Activated T-cell treated with anti-CD3 and anti-CD28 coated beads, Interleukin-2, amount 50 U/mL, for 4 hours (primary cell): Measurements from ENCODE around the gene EEF1A2. TPM values are rescaled to one million over a fixed set of nuclear protein-coding genes. Genes with fewer than 3 reads are reported as not detected.

Source experiments
- ATAC-seq, 2 donors: fragments of 200-7000 bp; cut with Tn5 transposase; one replicate each; pipeline ENCODE4 v1.10.0; 2021
- DNase-seq: peaks from one replicate; pipeline ENCODE4 v3.0.0-alpha.2; 2020
- H3K27me3 Mint-ChIP-seq: one replicate; pipeline ENCODE4 v1.8.0; 2021; ENCODE audit warnings: low read depth, mixed read lengths
- H3K36me3 Mint-ChIP-seq: one replicate; pipeline ENCODE4 v1.8.0; 2022; ENCODE audit warnings: mixed read lengths; ENCODE audit not compliant: insufficient read depth
- H3K4me1 Mint-ChIP-seq: one replicate; pipeline ENCODE4 v1.8.0; 2021; ENCODE audit warnings: low read depth, mixed read lengths
- H3K4me3 Mint-ChIP-seq: one replicate; pipeline ENCODE4 v1.8.0; 2021; ENCODE audit warnings: mild to moderate bottlenecking, moderate library complexity, mixed read lengths
- H3K9me3 Mint-ChIP-seq: one replicate; pipeline ENCODE4 v1.8.0; 2021; ENCODE audit warnings: mixed read lengths
- total RNA-seq, 3 donors: library from RNA; stranded (reverse); gene quantifications; one replicate each; pipeline ENCODE4 v1.2.1, GENCODE V29; 2021

The EEF1A2 gene
- total RNA-seq: under 1 TPM; 0.63 to 0.96 (median 0.74) TPM

GRCh38 chr20:63498960-63499337, at the start of gene EEF1A2:
EEF1A2 (minus strand) TSS chr20:63499083; CDS start chr20:63497763, 1,320 bp downstream.
- Mint-ChIP-seq H3K36me3 (no peaks in the 10 kb centered on the region), H3K4me3 (no peak within 1 kb of the TSS), H3K4me1 (peaks cover 4% of the 10 kb centered on the region), H3K9me3 (peaks cover under 1% of the 10 kb centered on the region), H3K27me3 (peaks cover 19% of the 10 kb centered on the region)
- peak; percentile 64 to 69 for ATAC-seq
- peak; percentile 43 for DNase-seq

- Mint-ChIP-seq H3K27me3 (peaks cover 12% of the 10 kb centered on the region), H3K4me1 (peaks cover 16% of the 10 kb centered on the region), H3K9me3 (no peaks in the 10 kb centered on the region), H3K4me3 (no peak overlapping the region), H3K36me3 (no peaks in the 10 kb centered on the region)
- DNase-seq (no peak), ATAC-seq (no peak)
Measured at GRCh38 chr20:63548542-63548941, 49.7 kb upstream of the EEF1A2 start.

GRCh38 chr20:63547725-63548480, 49.0 kb upstream of the EEF1A2 start, which contains the start of gene SRMS:
SRMS (minus strand) TSS chr20:63547749; CDS start chr20:63547463, 286 bp downstream.
- Mint-ChIP-seq H3K36me3 (no peaks in the 10 kb centered on the region), H3K9me3 (no peaks in the 10 kb centered on the region), H3K27me3 (peaks cover 12% of the 10 kb centered on the region), H3K4me3 (no peak within 1 kb of the TSS), H3K4me1 (peaks cover 14% of the 10 kb centered on the region)
- DNase-seq: no peak
- ATAC-seq: peak in 1 of 2 donors; percentile 15

- Mint-ChIP-seq H3K4me3 (no peak overlapping the region), H3K4me1 (peaks cover 6% of the 10 kb centered on the region), H3K27me3 (peaks cover 12% of the 10 kb centered on the region), H3K9me3 (no peaks in the 10 kb centered on the region), H3K36me3 (no peaks in the 10 kb centered on the region)
- DNase-seq: no peak
- no peak for ATAC-seq
Measured at GRCh38 chr20:63546956-63547724, 48.3 kb upstream of the EEF1A2 start.

- no peaks in the 10 kb centered on the region for H3K36me3 Mint-ChIP-seq
- H3K4me1 Mint-ChIP-seq: peaks cover 4% of the 10 kb centered on the region
- no peaks in the 10 kb centered on the region for H3K9me3 Mint-ChIP-seq
- H3K4me3 Mint-ChIP-seq: no peak overlapping the region
- ATAC-seq: no peak
- peaks cover 12% of the 10 kb centered on the region for H3K27me3 Mint-ChIP-seq
- no peak for DNase-seq
Measured at GRCh38 chr20:63546256-63546955, 47.5 kb upstream of the EEF1A2 start.

GRCh38 chr20:63545814-63546213, 46.9 kb upstream of the EEF1A2 start:
- no peak for DNase-seq
- peaks cover 12% of the 10 kb centered on the region for H3K27me3 Mint-ChIP-seq
- no peaks in the 10 kb centered on the region for H3K9me3 Mint-ChIP-seq
- no peak overlapping the region for H3K4me3 Mint-ChIP-seq
- ATAC-seq: no peak
- no peaks in the 10 kb centered on the region for H3K36me3 Mint-ChIP-seq
- peaks cover 4% of the 10 kb centered on the region for H3K4me1 Mint-ChIP-seq

- Mint-ChIP-seq H3K27me3 (peaks cover 12% of the 10 kb centered on the region), H3K4me3 (no peak overlapping the region), H3K36me3 (no peaks in the 10 kb centered on the region), H3K4me1 (peaks cover 5% of the 10 kb centered on the region), H3K9me3 (no peaks in the 10 kb centered on the region)
- no peak for ATAC-seq
- DNase-seq: no peak
Measured at GRCh38 chr20:63544958-63545516, 46.2 kb upstream of the EEF1A2 start.

- ATAC-seq (no peak), DNase-seq (no peak)
- H3K4me1 Mint-ChIP-seq: peaks cover 6% of the 10 kb centered on the region
- peaks cover 9% of the 10 kb centered on the region for H3K27me3 Mint-ChIP-seq
- no peak overlapping the region for H3K4me3 Mint-ChIP-seq
- no peaks in the 10 kb centered on the region for H3K36me3 Mint-ChIP-seq
- H3K9me3 Mint-ChIP-seq: no peaks in the 10 kb centered on the region
Measured at GRCh38 chr20:63544241-63544957, 45.5 kb upstream of the EEF1A2 start.

- Mint-ChIP-seq H3K4me3 (no peak overlapping the region), H3K4me1 (peaks cover 9% of the 10 kb centered on the region), H3K9me3 (no peaks in the 10 kb centered on the region), H3K27me3 (peaks cover 7% of the 10 kb centered on the region), H3K36me3 (no peaks in the 10 kb centered on the region)
- ATAC-seq (no peak), DNase-seq (no peak)
Measured at GRCh38 chr20:63543733-63544132, 44.9 kb upstream of the EEF1A2 start.

GRCh38 chr20:63543131-63543530, 44.2 kb upstream of the EEF1A2 start:
- ATAC-seq (no peak), DNase-seq (no peak)
- H3K27me3 Mint-ChIP-seq: peaks cover 7% of the 10 kb centered on the region

GRCh38 chr20:63542696-63543095, 43.8 kb upstream of the EEF1A2 start:
- peaks cover 13% of the 10 kb centered on the region for H3K4me1 Mint-ChIP-seq
- no peaks in the 10 kb centered on the region for H3K9me3 Mint-ChIP-seq
- DNase-seq (no peak), ATAC-seq (no peak)
- no peak overlapping the region for H3K4me3 Mint-ChIP-seq
- H3K36me3 Mint-ChIP-seq: no peaks in the 10 kb centered on the region
- peaks cover 7% of the 10 kb centered on the region for H3K27me3 Mint-ChIP-seq

More at GRCh38 chr20:63543131-63543530, 44.2 kb upstream of the EEF1A2 start:
- no peaks in the 10 kb centered on the region for H3K9me3 Mint-ChIP-seq
- no peaks in the 10 kb centered on the region for H3K36me3 Mint-ChIP-seq
- H3K4me1 Mint-ChIP-seq: peaks cover 11% of the 10 kb centered on the region
- H3K4me3 Mint-ChIP-seq: no peak overlapping the region

GRCh38 chr20:63542031-63542559, 43.2 kb upstream of the EEF1A2 start:
- Mint-ChIP-seq H3K4me1 (peaks cover 13% of the 10 kb centered on the region), H3K9me3 (no peaks in the 10 kb centered on the region), H3K4me3 (no peak overlapping the region), H3K27me3 (peaks cover 7% of the 10 kb centered on the region), H3K36me3 (no peaks in the 10 kb centered on the region)
- DNase-seq: no peak
- ATAC-seq: no peak

GRCh38 chr20:63541371-63541770, 42.5 kb upstream of the EEF1A2 start:
- no peak for DNase-seq
- Mint-ChIP-seq H3K27me3 (peaks cover 3% of the 10 kb centered on the region), H3K4me3 (no peak overlapping the region), H3K9me3 (no peaks in the 10 kb centered on the region), H3K4me1 (peaks cover 15% of the 10 kb centered on the region), H3K36me3 (no peaks in the 10 kb centered on the region)
- no peak for ATAC-seq
